Activated CD4-positive, alpha-beta memory T cell treated with anti-CD3 and anti-CD28 coated beads, Interleukin-2, amount 10 ng/mL, durations not matched to agents 7 days and 5 days (primary cell): ENCODE data around the gene SYK. TPM values are rescaled to one million over a fixed set of nuclear protein-coding genes. Genes with fewer than 3 reads are reported as not detected.
"Not testable (repeated sequence)": the region's sequence is repeated elsewhere in the genome, so short reads cannot be mapped to it uniquely, and the experiment has no call there.

Experiments used
- CTCF ChIA-PET: fragments of 350-600 bp; sonication (Branson Sonifier 250); formaldehyde crosslinking; loops from one replicate; lab custom pipeline; 2021; ENCODE audit warnings: antibody characterized with exemption, inconsistent platforms; lab: Charles Lee
- POLR2A ChIA-PET: fragments of 350-600 bp; sonication (Branson Sonifier 250); formaldehyde crosslinking; loops from one replicate; lab custom pipeline; 2021; ENCODE audit warnings: antibody characterized with exemption; lab: Charles Lee
- DNase-seq: peaks from one replicate; pipeline ENCODE4 v3.0.0-alpha.2; 2020
- H3K27ac Mint-ChIP-seq: one replicate; pipeline ENCODE4 v1.8.0; 2021; ENCODE audit warnings: mild to moderate bottlenecking, mixed read lengths
- H3K27me3 Mint-ChIP-seq: one replicate; pipeline ENCODE4 v1.8.0; 2021; ENCODE audit warnings: mixed read lengths
- H3K36me3 Mint-ChIP-seq: one replicate; pipeline ENCODE4 v1.8.0; 2021; ENCODE audit warnings: low read depth, mixed read lengths
- H3K4me1 Mint-ChIP-seq: one replicate; pipeline ENCODE4 v1.8.0; 2021; ENCODE audit warnings: mixed read lengths
- H3K4me3 Mint-ChIP-seq: one replicate; pipeline ENCODE4 v1.8.0; 2021; ENCODE audit warnings: mild to moderate bottlenecking, mixed read lengths
- H3K9me3 Mint-ChIP-seq: one replicate; pipeline ENCODE4 v1.8.0; 2021; ENCODE audit warnings: mixed read lengths
- total RNA-seq, 2 experiments: library from RNA; stranded (reverse); gene quantifications; one replicate each; pipeline ENCODE4 v1.2.3, GENCODE V29; 2021

The SYK gene
- total RNA-seq, 2 experiments from 2014 or later = not detected

DNA sequence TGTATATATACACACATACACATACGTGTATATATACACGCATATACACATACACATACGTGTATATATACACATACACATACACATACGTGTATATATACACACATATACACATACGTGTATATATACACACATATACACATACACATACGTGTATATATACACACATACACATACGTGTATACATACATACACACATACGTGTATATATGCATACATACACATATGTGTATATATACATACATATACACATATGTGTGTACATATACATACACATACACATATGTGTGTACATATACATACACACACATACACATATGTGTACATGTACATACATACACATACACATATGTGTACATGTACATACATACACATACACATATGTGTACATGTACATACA lies 82.6 kb downstream of the SYK start:
- Mint-ChIP-seq H3K27me3 (peaks cover 3% of the 10 kb centered on the region), H3K27ac (no peak overlapping the region), H3K36me3 (no peaks in the 10 kb centered on the region), H3K9me3 (peaks cover 7% of the 10 kb centered on the region), H3K4me3 (no peak overlapping the region), H3K4me1 (no peaks in the 10 kb centered on the region)
- ChIA-PET POLR2A (no interaction called here), CTCF (no interaction called here)
- no peak for DNase-seq

- H3K9me3 Mint-ChIP-seq, H3K36me3 Mint-ChIP-seq, DNase-seq, H3K4me1 Mint-ChIP-seq, H3K27me3 Mint-ChIP-seq, POLR2A ChIA-PET, CTCF ChIA-PET, H3K27ac Mint-ChIP-seq, H3K4me3 Mint-ChIP-seq: not testable (repeated sequence)
These were observed 85.2 kb downstream of the SYK start for GRCh38 chr9:90886868-90887267.

GRCh38 chr9:90888941-90889340 lies 87.3 kb downstream of the SYK start:
- POLR2A ChIA-PET = interaction anchor here (1.1 kb wide), 1 partner anchor 10 kb away, joined by 3 read pairs; no protein-coding TSS in a partner anchor
- Mint-ChIP-seq H3K9me3 (peaks cover 1% of the 10 kb centered on the region), H3K36me3 (no peaks in the 10 kb centered on the region), H3K27me3 (peaks cover 12% of the 10 kb centered on the region), H3K27ac (no peak overlapping the region), H3K4me3 (no peak overlapping the region), H3K4me1 (no peaks in the 10 kb centered on the region)
- no peak for DNase-seq
- CTCF ChIA-PET = no interaction called here

- no peak overlapping the region for H3K4me3 Mint-ChIP-seq
- CTCF ChIA-PET = interaction anchor here (0.6 kb wide), 1 partner anchor 503 kb away, joined by 3 read pairs; no protein-coding TSS in a partner anchor
- no peaks in the 10 kb centered on the region for H3K36me3 Mint-ChIP-seq
- H3K27me3 Mint-ChIP-seq = peaks cover 12% of the 10 kb centered on the region
- H3K4me1 Mint-ChIP-seq = no peaks in the 10 kb centered on the region
- no peak for DNase-seq
- H3K27ac Mint-ChIP-seq = no peak overlapping the region
- POLR2A ChIA-PET = no interaction called here
- no peaks in the 10 kb centered on the region for H3K9me3 Mint-ChIP-seq
These were observed 88.7 kb downstream of the SYK start for GRCh38 chr9:90890146-90890810.

DNA sequence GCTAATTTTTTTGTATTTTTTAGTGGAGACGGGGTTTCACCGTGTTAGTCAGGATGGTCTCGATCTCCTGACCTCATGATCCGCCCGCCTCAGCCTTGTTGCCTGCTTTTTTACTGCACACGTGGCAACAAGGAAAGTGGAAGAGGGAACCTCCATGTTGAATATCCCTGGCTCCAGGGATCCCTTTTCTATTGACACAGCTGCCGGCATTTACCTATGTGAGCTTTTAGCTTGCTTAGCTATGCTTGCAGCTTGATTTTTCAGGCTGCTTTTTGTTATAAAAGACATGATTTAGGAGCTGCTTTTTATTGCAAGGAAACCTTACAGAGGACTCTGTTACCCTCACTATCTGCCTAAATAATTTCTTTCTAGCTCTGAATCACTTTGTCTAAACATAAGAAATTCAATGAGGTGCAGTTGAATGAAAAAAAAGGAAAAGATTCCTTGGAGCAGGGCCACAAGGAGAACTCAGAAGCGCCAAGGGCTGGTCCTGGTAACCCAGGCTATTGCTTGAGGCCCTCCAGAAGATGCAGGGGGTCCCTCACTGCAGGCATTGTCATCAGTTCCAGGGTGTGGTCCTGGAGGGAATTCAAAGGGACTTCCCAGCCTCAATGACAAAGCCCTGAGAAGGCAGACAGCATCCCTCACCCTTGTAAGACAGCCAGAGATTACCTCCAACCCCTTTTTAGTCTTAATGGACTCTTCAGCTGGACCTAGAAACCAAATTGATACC lies 89.9 kb downstream of the SYK start:
- no peak for DNase-seq
- Mint-ChIP-seq H3K27me3 (peaks cover 10% of the 10 kb centered on the region), H3K9me3 (no peaks in the 10 kb centered on the region), H3K27ac (no peak overlapping the region), H3K4me1 (no peaks in the 10 kb centered on the region), H3K36me3 (no peaks in the 10 kb centered on the region), H3K4me3 (no peak overlapping the region)
- ChIA-PET POLR2A (interaction anchor here (0.7 kb wide), 1 partner anchor 1203 kb away, joined by 3 read pairs; no protein-coding TSS in a partner anchor), CTCF (interaction anchor here (0.6 kb wide), 1 partner anchor 502 kb away, joined by 3 read pairs; no protein-coding TSS in a partner anchor)

- CTCF ChIA-PET = no interaction called here
- H3K27ac Mint-ChIP-seq = no peak overlapping the region
- DNase-seq = no peak
- no peaks in the 10 kb centered on the region for H3K4me1 Mint-ChIP-seq
- no peaks in the 10 kb centered on the region for H3K9me3 Mint-ChIP-seq
- H3K36me3 Mint-ChIP-seq = no peaks in the 10 kb centered on the region
- peaks cover 10% of the 10 kb centered on the region for H3K27me3 Mint-ChIP-seq
- no peak overlapping the region for H3K4me3 Mint-ChIP-seq
- POLR2A ChIA-PET = no interaction called here
These were observed 91.3 kb downstream of the SYK start for GRCh38 chr9:90892918-90893317.

- no peaks in the 10 kb centered on the region for H3K9me3 Mint-ChIP-seq
- ChIA-PET POLR2A (no interaction called here), CTCF (no interaction called here)
- H3K4me3 Mint-ChIP-seq = no peak overlapping the region
- no peaks in the 10 kb centered on the region for H3K36me3 Mint-ChIP-seq
- no peak overlapping the region for H3K27ac Mint-ChIP-seq
- peaks cover 10% of the 10 kb centered on the region for H3K27me3 Mint-ChIP-seq
- DNase-seq = no peak
- H3K4me1 Mint-ChIP-seq = no peaks in the 10 kb centered on the region
These were observed 92.1 kb downstream of the SYK start for GRCh38 chr9:90893706-90894105.

DNA sequence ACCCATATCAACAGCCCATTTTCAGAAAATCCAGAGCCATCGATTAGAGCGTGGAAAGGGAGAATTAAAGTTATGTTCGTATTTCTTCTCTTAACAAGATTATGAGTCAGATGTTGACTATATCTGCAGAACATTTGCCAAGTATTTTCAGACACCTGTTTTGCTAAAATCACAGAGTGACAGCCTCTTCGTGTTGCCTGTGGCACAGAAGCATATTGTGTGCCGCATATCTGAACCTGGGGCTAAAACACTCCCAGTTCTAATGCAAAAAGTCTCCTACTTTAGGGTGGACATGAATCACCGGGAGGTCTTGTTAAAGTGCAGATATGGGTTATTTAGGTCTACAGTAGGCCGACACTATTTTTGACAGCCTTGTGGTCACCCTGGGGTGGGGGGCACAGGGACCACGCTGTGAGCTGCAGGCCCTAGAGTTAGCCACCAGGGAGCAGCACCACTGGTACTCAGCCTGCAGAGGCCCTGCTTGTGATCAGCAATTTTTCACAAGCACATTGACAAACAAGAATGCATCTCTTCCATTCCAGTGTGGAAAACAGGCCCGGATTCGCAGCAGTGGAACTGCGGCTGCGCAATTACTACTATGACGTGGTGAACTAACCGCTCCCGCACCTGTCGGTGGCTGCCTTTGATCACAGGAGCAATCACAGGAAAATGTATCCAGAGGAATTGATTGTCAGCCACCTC lies 93.5 kb downstream of the SYK start:
- Mint-ChIP-seq H3K4me3 (no peak overlapping the region), H3K9me3 (peaks cover 5% of the 10 kb centered on the region), H3K4me1 (no peaks in the 10 kb centered on the region), H3K36me3 (no peaks in the 10 kb centered on the region), H3K27me3 (peaks cover 10% of the 10 kb centered on the region), H3K27ac (no peak overlapping the region)
- POLR2A ChIA-PET = no interaction called here
- CTCF ChIA-PET = no interaction called here
- no peak for DNase-seq

DNA sequence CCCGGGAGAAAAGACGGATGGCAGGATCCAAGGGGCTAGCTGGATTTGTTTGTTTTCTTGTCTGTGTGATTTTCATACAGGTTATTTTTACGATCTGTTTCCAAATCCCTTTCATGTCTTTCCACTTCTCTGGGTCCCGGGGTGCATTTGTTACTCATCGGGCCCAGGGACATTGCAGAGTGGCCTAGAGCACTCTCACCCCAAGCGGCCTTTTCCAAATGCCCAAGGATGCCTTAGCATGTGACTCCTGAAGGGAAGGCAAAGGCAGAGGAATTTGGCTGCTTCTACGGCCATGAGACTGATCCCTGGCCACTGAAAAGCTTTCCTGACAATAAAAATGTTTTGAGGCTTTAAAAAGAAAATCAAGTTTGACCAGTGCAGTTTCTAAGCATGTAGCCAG lies 94.2 kb downstream of the SYK start:
- Mint-ChIP-seq H3K27me3 (peaks cover 12% of the 10 kb centered on the region), H3K4me1 (no peaks in the 10 kb centered on the region), H3K4me3 (no peak overlapping the region), H3K36me3 (no peaks in the 10 kb centered on the region), H3K9me3 (peaks cover 5% of the 10 kb centered on the region), H3K27ac (no peak overlapping the region)
- no peak for DNase-seq
- ChIA-PET POLR2A (no interaction called here), CTCF (interaction anchor here (0.7 kb wide), 1 partner anchor 1040 kb away, joined by 3 read pairs; no protein-coding TSS in a partner anchor)

- ChIA-PET POLR2A (no interaction called here), CTCF (interaction anchor here (0.7 kb wide), 1 partner anchor 1040 kb away, joined by 3 read pairs; no protein-coding TSS in a partner anchor)
- Mint-ChIP-seq H3K27ac (no peak overlapping the region), H3K4me1 (no peaks in the 10 kb centered on the region), H3K9me3 (peaks cover 5% of the 10 kb centered on the region), H3K27me3 (peaks cover 13% of the 10 kb centered on the region), H3K4me3 (no peak overlapping the region), H3K36me3 (no peaks in the 10 kb centered on the region)
- no peak for DNase-seq
These were observed 94.6 kb downstream of the SYK start for GRCh38 chr9:90896231-90896630.

DNA sequence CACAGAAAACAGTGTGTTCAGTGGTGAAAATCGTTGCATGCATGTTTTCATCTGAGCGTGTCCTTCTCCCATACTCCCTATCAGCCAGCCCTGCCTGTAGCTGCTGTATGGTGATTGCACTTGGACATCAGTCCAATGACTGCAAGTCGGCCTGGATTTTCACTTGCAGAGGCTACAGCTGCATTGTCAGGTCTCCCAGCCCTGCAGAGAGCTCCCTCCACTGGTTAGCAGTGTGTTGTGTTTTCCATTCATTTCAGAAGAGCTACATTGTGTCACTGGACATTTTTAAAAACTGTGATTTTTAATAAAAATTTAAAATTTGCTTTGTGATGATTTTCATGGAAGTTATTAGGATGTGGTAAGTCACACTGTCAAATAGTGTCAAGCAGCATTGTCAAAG lies 96.6 kb downstream of the SYK start:
- peaks cover 5% of the 10 kb centered on the region for H3K9me3 Mint-ChIP-seq
- ChIA-PET CTCF (interaction anchor here (1.1 to 1.8 kb wide), 2 partner anchors 17 to 20 kb away, joined by 3 to 5 read pairs; no protein-coding TSS in a partner anchor), POLR2A (interaction anchor here (0.6 kb wide), 1 partner anchor 513 kb away, joined by 6 read pairs; no protein-coding TSS in a partner anchor)
- DNase-seq = no peak
- no peaks in the 10 kb centered on the region for H3K4me1 Mint-ChIP-seq
- H3K27ac Mint-ChIP-seq = no peak overlapping the region
- no peak overlapping the region for H3K4me3 Mint-ChIP-seq
- H3K27me3 Mint-ChIP-seq = peaks cover 4% of the 10 kb centered on the region
- no peaks in the 10 kb centered on the region for H3K36me3 Mint-ChIP-seq

DNA sequence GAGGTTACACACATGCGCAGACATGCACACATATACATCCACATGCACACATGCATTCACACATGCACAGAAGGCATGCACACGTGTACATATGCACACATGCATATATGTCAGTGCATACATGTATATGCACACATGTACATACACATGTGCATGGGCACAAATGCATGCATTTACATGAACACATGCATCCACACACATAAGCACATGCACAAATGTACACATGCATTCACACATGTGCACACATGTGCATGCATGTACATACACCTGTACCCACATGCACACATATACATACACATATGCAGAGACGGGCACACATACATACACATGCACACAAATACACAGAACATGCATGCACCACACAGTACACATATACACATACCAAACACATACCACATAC lies 97.7 kb downstream of the SYK start:
- CTCF ChIA-PET = interaction anchor here (1.8 kb wide), 1 partner anchor 16 kb away, joined by 5 read pairs; no protein-coding TSS in a partner anchor
- Mint-ChIP-seq H3K27ac (no peak overlapping the region), H3K9me3 (peaks cover 5% of the 10 kb centered on the region), H3K27me3 (peaks cover 3% of the 10 kb centered on the region), H3K4me3 (no peak overlapping the region), H3K4me1 (no peaks in the 10 kb centered on the region), H3K36me3 (no peaks in the 10 kb centered on the region)
- DNase-seq = no peak
- POLR2A ChIA-PET = no interaction called here

GRCh38 chr9:90900130-90900529 lies 98.5 kb downstream of the SYK start:
- H3K36me3 Mint-ChIP-seq = no peaks in the 10 kb centered on the region
- no peak overlapping the region for H3K27ac Mint-ChIP-seq
- peaks cover 5% of the 10 kb centered on the region for H3K9me3 Mint-ChIP-seq
- H3K27me3 Mint-ChIP-seq = peaks cover 6% of the 10 kb centered on the region
- H3K4me3 Mint-ChIP-seq = no peak overlapping the region
- no peak for DNase-seq
- POLR2A ChIA-PET = no interaction called here
- CTCF ChIA-PET = interaction anchor here (1.4 kb wide), 1 partner anchor 15 kb away, joined by 4 read pairs; no protein-coding TSS in a partner anchor
- H3K4me1 Mint-ChIP-seq = no peaks in the 10 kb centered on the region
